GM23338 (cell line): ENCODE measurements around the gene TM7SF3. TPM values are rescaled to one million over a fixed set of nuclear protein-coding genes. Genes with fewer than 3 reads are reported as not detected.

Experiments
- ATAC-seq: fragments of 200-7000 bp; cut with Tn5 transposase; 3 replicates; pipeline ENCODE4 v1.9.1; 2020
- DNase-seq: peaks from one replicate; pipeline ENCODE4 v3.0.0-alpha.2; 2015; ENCODE audit warnings: low spot score
- H2AFZ ChIP-seq: fragments of 200-600 bp; sonication (generic); 2 replicates; pipeline ENCODE4 v1.8.0; 2016; ENCODE audit warnings: antibody characterized with exemption, mild to moderate bottlenecking, moderate library complexity
- H3F3A ChIP-seq: fragments of 200-600 bp; sonication (generic); replicated peaks from 2 replicates; pipeline ENCODE4 v1.8.0; 2017; ENCODE audit warnings: antibody characterized with exemption, mixed run types, low read depth
- H3K27ac ChIP-seq: fragments of 200-600 bp; sonication (generic); 2 replicates; pipeline ENCODE4 v1.6.1; 2016; ENCODE audit warnings: low read depth
- H3K27me3 ChIP-seq: fragments of 200-600 bp; sonication (generic); 2 replicates; pipeline ENCODE4 v1.8.0; 2016; ENCODE audit warnings: mild to moderate bottlenecking, mixed run types, moderate library complexity; ENCODE audit not compliant: insufficient read depth
- H3K36me3 ChIP-seq: fragments of 200-600 bp; sonication (generic); 2 replicates; pipeline ENCODE4 v1.8.0; 2016; ENCODE audit warnings: mild to moderate bottlenecking; ENCODE audit not compliant: insufficient read depth
- H3K4me1 ChIP-seq: fragments of 200-600 bp; sonication (generic); 2 replicates; pipeline ENCODE4 v1.8.0; 2016; ENCODE audit warnings: mild to moderate bottlenecking, moderate library complexity; ENCODE audit not compliant: insufficient read depth
- H3K4me2 ChIP-seq: fragments of 200-600 bp; sonication (generic); 2 replicates; pipeline ENCODE4 v1.7.1; 2017; ENCODE audit warnings: mixed run types
- H3K4me3 ChIP-seq: fragments of 200-600 bp; sonication (generic); 2 replicates; pipeline ENCODE4 v1.6.1; 2016; ENCODE audit warnings: mixed run types
- H3K79me2 ChIP-seq: fragments of 200-600 bp; sonication (generic); replicated peaks from 2 replicates; pipeline ENCODE4 v1.8.0; 2017; ENCODE audit warnings: mild to moderate bottlenecking; ENCODE audit not compliant: insufficient read depth
- H3K9me2 ChIP-seq: fragments of 200-600 bp; sonication (generic); 2 replicates; pipeline ENCODE4 v1.8.0; 2017; ENCODE audit not compliant: insufficient read depth
- H4K20me1 ChIP-seq: fragments of 200-600 bp; sonication (generic); replicated peaks from 2 replicates; pipeline ENCODE4 v1.8.0; 2017; ENCODE audit warnings: mild to moderate bottlenecking; ENCODE audit not compliant: insufficient read depth
- H3K27ac Mint-ChIP-seq: 2 replicates; pipeline ENCODE4 v1.8.0; 2020; ENCODE audit warnings: inconsistent platforms, mild to moderate bottlenecking, moderate library complexity, mixed read lengths
- H3K27me3 Mint-ChIP-seq: 3 replicates; pipeline ENCODE4 v1.8.0; 2022; ENCODE audit warnings: low read depth, mild to moderate bottlenecking, moderate library complexity, mixed read lengths, inconsistent platforms; ENCODE audit not compliant: insufficient read depth, poor library complexity
- H3K36me3 Mint-ChIP-seq: 3 replicates; pipeline ENCODE4 v1.8.0; 2021; ENCODE audit warnings: low read depth, mild to moderate bottlenecking, inconsistent platforms, moderate library complexity, mixed read lengths
- H3K4me1 Mint-ChIP-seq: 3 replicates; pipeline ENCODE4 v1.8.0; 2020; ENCODE audit warnings: mild to moderate bottlenecking, inconsistent platforms, mixed read lengths
- H3K4me3 Mint-ChIP-seq: 3 replicates; pipeline ENCODE4 v1.8.0; 2021; ENCODE audit warnings: moderate library complexity, mild to moderate bottlenecking, inconsistent platforms, mixed read lengths
- H3K9me3 Mint-ChIP-seq: 3 replicates; pipeline ENCODE4 v1.8.0; 2020; ENCODE audit warnings: moderate library complexity, mild to moderate bottlenecking, inconsistent platforms, mixed read lengths
- CREB1 ChIP-seq: fragments of 250-450 bp; sonication (Bioruptor Pico); IDR thresholded peaks from 2 replicates; pipeline ENCODE4 v1.5.0; 2020; ENCODE audit warnings: low read depth, mild to moderate bottlenecking, moderate library complexity
- ETS1 ChIP-seq: IDR thresholded peaks from 2 replicates; pipeline ENCODE4 v1.6.1; 2016; ENCODE audit warnings: antibody characterized with exemption
- EZH2 ChIP-seq: fragments of 200-600 bp; sonication (generic); IDR thresholded peaks from one replicate; pipeline ENCODE4 v1.8.0; 2017; ENCODE audit warnings: antibody characterized with exemption, mild to moderate bottlenecking, low read depth; ENCODE audit not compliant: unreplicated experiment
- EZH2phosphoT487 ChIP-seq: fragments of 200-600 bp; sonication (generic); IDR thresholded peaks from one replicate; pipeline ENCODE4 v1.8.1; 2018; ENCODE audit warnings: antibody characterized with exemption; ENCODE audit not compliant: unreplicated experiment
- JUNB ChIP-seq: IDR thresholded peaks from one replicate; pipeline ENCODE4 v1.6.1; 2016; ENCODE audit warnings: antibody characterized with exemption; ENCODE audit not compliant: unreplicated experiment
- POLR2AphosphoS5 ChIP-seq: IDR thresholded peaks from 2 replicates; pipeline ENCODE4 v1.6.1; 2016; ENCODE audit warnings: antibody characterized with exemption, low read depth
- STAT1 ChIP-seq: IDR thresholded peaks from one replicate; pipeline ENCODE4 v1.6.1; 2016; ENCODE audit warnings: antibody characterized with exemption; ENCODE audit not compliant: unreplicated experiment
- ZNF114 ChIP-seq: fragments of 250-450 bp; sonication (Bioruptor Pico); IDR thresholded peaks from 2 replicates; pipeline ENCODE4 v1.5.0; 2020; ENCODE audit warnings: mild to moderate bottlenecking, moderate library complexity
- ZNF331 ChIP-seq: fragments of 250-450 bp; sonication (Bioruptor Pico); IDR thresholded peaks from 2 replicates; pipeline ENCODE4 v1.5.0; 2020; ENCODE audit warnings: low read depth, mild to moderate bottlenecking, moderate library complexity
- ZNF462 ChIP-seq: fragments of 250-450 bp; sonication (Bioruptor Pico); IDR thresholded peaks from 2 replicates; pipeline ENCODE4 v1.5.0; 2020; ENCODE audit warnings: mild to moderate bottlenecking, moderate library complexity
- polyA plus RNA-seq: library from polyadenylated mRNA; unstranded; fragments of >200 nt; fragmentation: Nextera tagmentation; extraction: Ambion mirVana; gene quantifications from 2 replicates; pipeline ENCODE4 v1.2.1, GENCODE V29; 2016
- total RNA-seq: library from RNA; depleted of rRNA; stranded (reverse); fragments of >200 nt; shearing (Covaris generic); gene quantifications from 2 replicates; pipeline ENCODE4 v1.2.3, GENCODE V29; 2014

The TM7SF3 gene
- total and polyA plus RNA-seq, 2 experiments from 2014 or later = 30.3 to 121 TPM

DNA sequence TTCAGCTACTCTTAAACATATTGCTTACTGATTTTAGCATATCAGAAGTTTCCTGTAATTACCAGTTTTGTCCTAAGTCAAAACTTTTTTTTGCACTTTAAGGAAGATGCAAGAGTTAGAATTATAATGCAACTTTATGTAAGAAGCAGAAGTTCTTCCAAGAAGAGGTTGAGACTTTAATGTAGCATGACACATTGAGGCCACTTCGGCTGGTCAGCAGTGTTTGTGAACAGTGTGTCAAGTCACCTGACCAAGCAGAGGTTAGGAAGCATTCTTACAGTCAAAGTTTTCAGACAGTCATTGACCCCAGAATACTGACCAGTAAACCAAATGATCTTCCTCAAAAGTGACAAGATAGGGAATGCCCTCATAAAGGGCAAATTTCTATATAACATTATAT lies 60.7 kb downstream of the TM7SF3 start (continued):
- no peak for TF ChIP-seq ZNF462 (CRISPR knock-in tag)

DNA sequence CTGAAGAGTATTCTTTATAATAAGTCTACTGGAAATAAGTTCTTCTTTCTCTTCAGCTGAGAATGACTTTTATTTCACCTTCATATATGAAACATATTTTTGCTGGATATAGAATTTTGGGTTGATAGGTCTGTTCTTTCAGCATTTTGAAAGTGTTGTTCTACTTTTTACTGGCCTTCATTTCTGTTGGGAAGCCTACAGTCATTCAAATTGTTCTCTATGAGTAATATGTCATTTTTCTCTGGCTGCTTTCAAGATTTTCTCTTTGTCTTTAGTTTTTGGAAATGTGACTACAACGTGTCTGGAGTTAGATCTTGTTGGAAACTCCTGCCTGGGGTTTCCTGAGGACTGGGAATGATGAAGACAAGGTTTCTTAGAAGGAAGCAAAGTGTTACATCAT lies 65.9 kb downstream of the TM7SF3 start:
- no peak overlapping the region for H3K4me3 Mint-ChIP-seq
- H3K4me1 ChIP-seq = no peaks in the 10 kb centered on the region
- H3K27me3 ChIP-seq = no peaks in the 10 kb centered on the region
- no peak for ATAC-seq
- no peaks in the 10 kb centered on the region for H3K36me3 ChIP-seq
- no peak overlapping the region for H2AFZ ChIP-seq
- H3K9me2 ChIP-seq = no peaks in the 10 kb centered on the region
- H3K79me2 ChIP-seq = peaks cover 96% of the 10 kb centered on the region
- H3K27me3 Mint-ChIP-seq = no peaks in the 10 kb centered on the region
- H3K27ac Mint-ChIP-seq = no peak overlapping the region
- no peaks in the 10 kb centered on the region for H3K9me3 Mint-ChIP-seq
- H3K36me3 Mint-ChIP-seq = peaks cover 8% of the 10 kb centered on the region; the same call in 1 of the 3 replicates
- H3K4me2 ChIP-seq = no peak overlapping the region
- H3K4me1 Mint-ChIP-seq = no peaks in the 10 kb centered on the region
- H3F3A ChIP-seq = no peaks in the 10 kb centered on the region
- DNase-seq = no peak
- peaks cover 11% of the 10 kb centered on the region; the same call in 1 of the 2 replicates for H4K20me1 ChIP-seq
- no peak overlapping the region for H3K27ac ChIP-seq
- no peak overlapping the region for H3K4me3 ChIP-seq
- TF ChIP-seq ZNF331 (CRISPR knock-in tag) (no peak), STAT1 (no peak), ZNF114 (CRISPR knock-in tag) (no peak), ZNF462 (CRISPR knock-in tag) (no peak), POLR2AphosphoS5 (no peak), EZH2phosphoT487 (no peak), CREB1 (CRISPR knock-in tag) (no peak), JUNB (no peak), EZH2 (no peak), ETS1 (no peak)
